AG04450 (cell line): Measurements from ENCODE around the gene RAC2. TPM values are rescaled to one million over a fixed set of nuclear protein-coding genes. Genes with fewer than 3 reads are reported as not detected.
"Not testable (repeated sequence)": the region's sequence is repeated elsewhere in the genome, so short reads cannot be mapped to it uniquely, and the experiment has no call there.

Experiments used
- CTCF ChIA-PET: fragments of 300-600, 350-600 bp; formaldehyde crosslinking; extraction: SDS; loops from one replicate; lab custom pipeline; 2022; ENCODE audit warnings: antibody characterized with exemption, inconsistent platforms; lab: Charles Lee
- POLR2A ChIA-PET: fragments of 350-600 bp; formaldehyde crosslinking; extraction: SDS; loops from one replicate; lab custom pipeline; 2021; ENCODE audit warnings: antibody characterized with exemption, inconsistent platforms; lab: Yijun Ruan, JAX
- DNase-seq: peaks from one replicate; pipeline ENCODE4 v3.0.0-alpha.2; 2011; ENCODE audit warnings: low read depth, low spot score
- H3K27ac ChIP-seq: one replicate; pipeline ENCODE4 v1.5.1; 2012; ENCODE audit warnings: low read depth, low read length, control low read depth
- H3K27me3 ChIP-seq: one replicate; pipeline ENCODE4 v1.6.0; 2012; ENCODE audit warnings: low read length; ENCODE audit not compliant: control insufficient read depth, insufficient read depth
- H3K4me3 ChIP-seq: 2 replicates; pipeline ENCODE4 v1.5.1; 2011; ENCODE audit warnings: mild to moderate bottlenecking, low read depth, low read length, control low read depth
- H3K9me3 ChIP-seq: 2 replicates; pipeline ENCODE4 v1.5.1; 2012; ENCODE audit warnings: low read length; ENCODE audit not compliant: control insufficient read depth, insufficient read depth
- polyA plus RNA-seq: library from polyadenylated mRNA; depleted of rRNA; stranded (reverse); fragments of >200 nt; gene quantifications from 2 replicates; pipeline ENCODE4 v1.2.3, GENCODE V29; 2011
- TF ChIP-seq, protein P1 (sequence below): IDR thresholded peaks from 2 replicates; pipeline ENCODE4 v1.5.1; 2011; ENCODE audit warnings: low read depth, low read length, control low read depth, inconsistent platforms

The RAC2 gene
- polyA plus RNA-seq, 1 experiment: 25.0 TPM

DNA sequence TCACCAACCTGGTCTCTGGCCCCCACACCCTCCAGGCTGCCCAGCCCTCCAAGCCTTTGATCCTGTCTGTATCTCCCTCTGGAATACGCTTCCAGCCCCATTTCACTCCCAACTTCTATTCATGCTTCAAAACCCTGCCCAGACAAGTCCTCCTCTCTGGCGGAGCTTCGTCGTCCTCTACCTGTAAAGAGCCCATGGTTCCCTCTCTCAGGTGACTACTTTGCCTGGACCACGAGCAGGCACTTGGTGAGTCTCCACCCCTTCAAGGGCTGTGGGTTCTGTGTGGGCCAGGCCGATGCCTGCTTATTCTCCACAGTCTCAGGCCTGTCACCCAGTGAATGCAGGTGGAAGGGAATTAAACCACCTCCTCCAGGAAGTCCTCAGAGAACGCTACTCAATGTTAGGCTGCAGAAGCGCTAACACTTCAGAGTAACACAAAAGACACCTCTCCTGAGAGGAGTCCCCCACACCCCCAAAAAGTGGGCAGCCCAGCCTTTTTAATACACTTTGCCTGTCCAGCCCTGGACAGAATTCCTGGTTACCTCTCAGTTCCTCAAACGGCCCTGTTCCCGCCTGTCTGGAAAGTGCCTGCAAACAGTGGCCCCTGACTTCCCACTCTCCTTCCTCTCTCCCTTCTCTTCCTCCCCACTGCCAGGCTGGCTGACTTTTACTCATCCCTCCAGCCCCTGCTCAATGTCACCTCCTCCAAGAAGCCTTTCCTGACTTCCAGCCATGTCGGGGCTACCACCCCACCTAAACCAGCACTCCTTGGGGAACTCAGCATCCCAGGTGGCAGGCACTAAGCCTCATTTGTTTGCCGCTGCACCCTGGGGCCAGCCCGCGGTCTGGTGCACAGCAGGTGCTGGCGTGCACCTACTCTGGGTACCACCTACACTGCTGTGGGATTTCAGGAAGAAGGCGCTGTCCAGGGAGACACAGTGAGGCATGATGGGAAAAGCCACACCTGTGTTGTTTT lies 9.0 kb downstream of the RAC2 start:
- DNase-seq: no peak
- TF ChIP-seq, protein P1, sequence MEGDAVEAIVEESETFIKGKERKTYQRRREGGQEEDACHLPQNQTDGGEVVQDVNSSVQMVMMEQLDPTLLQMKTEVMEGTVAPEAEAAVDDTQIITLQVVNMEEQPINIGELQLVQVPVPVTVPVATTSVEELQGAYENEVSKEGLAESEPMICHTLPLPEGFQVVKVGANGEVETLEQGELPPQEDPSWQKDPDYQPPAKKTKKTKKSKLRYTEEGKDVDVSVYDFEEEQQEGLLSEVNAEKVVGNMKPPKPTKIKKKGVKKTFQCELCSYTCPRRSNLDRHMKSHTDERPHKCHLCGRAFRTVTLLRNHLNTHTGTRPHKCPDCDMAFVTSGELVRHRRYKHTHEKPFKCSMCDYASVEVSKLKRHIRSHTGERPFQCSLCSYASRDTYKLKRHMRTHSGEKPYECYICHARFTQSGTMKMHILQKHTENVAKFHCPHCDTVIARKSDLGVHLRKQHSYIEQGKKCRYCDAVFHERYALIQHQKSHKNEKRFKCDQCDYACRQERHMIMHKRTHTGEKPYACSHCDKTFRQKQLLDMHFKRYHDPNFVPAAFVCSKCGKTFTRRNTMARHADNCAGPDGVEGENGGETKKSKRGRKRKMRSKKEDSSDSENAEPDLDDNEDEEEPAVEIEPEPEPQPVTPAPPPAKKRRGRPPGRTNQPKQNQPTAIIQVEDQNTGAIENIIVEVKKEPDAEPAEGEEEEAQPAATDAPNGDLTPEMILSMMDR: no peak
- Histone ChIP-seq H3K4me3 (no peak overlapping the region), H3K9me3 (no peaks in the 10 kb centered on the region), H3K27me3 (no peaks in the 10 kb centered on the region), H3K27ac (no peak overlapping the region)
- CTCF ChIA-PET: no interaction called here
- POLR2A ChIA-PET: no interaction called here

DNA sequence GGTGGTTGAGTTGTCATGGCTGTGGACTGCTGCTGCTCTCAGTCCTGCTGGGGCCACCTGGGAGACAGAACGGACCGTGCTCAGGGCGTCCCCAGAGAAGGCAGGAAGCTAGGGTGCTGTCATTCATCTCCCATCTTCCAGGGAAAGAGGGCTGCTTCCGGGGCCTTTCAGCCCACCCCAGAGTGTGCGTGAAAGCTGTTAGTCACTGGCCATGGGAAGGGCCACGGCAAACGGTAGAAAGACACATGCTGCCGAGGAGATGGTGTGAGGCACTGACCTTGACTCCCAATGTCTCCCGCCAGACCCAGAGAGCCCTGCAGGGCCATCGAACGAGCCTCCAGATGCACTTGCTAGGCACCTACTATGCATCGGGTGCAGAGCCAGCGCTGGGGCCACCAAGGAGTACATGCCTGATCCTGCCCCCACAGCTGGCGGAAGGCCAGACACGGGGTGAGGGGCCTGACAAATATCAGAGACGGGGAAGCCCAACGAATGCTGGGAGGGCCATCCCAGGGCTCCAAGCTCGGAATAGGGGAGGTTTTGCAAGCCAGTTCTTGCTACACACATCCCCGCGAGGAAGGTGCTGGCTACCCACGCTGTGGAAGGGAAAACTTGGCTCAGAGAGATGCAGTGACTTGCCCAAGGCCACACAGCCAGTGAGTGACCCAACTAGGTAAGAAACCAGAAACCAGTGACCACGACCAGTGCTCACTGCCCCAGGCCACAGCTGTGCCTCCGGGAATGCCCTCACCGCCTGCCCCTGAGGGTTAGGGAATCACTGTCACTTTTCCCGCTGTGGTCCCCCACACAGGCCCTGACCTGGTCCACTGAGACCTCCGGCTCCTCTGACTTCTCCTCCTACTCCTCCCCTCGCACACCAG lies 10.1 kb downstream of the RAC2 start:
- DNase-seq: no peak
- no peaks in the 10 kb centered on the region for H3K9me3 ChIP-seq
- no peak overlapping the region for H3K27ac ChIP-seq
- ChIA-PET CTCF (interaction anchor here (0.8 kb wide), 1 partner anchor 34 kb away, joined by 3 read pairs; no protein-coding TSS in a partner anchor), POLR2A (no interaction called here)
- no peaks in the 10 kb centered on the region for H3K27me3 ChIP-seq
- no peak overlapping the region for H3K4me3 ChIP-seq
- TF ChIP-seq, protein P1: no peak

DNA sequence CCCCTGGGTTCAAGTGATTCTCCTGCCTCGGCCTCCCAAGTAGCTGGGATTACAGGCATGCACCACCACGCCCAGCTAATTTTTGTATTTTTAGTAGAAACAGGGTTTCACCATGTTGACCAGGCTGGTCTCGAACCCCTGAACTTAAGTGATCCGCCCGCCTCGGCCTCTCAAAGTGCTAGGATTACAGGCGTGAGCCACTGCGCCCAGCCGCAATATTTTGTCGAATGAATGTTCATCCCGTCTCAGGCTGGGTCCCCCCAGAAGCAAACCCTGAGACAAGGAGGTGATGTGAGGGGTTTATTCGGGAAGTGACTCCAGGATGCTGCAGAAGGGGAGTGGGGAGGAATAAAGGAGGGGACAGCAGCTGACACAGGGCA lies 10.7 kb downstream of the RAC2 start:
- DNase-seq, POLR2A ChIA-PET, H3K9me3 ChIP-seq, H3K4me3 ChIP-seq, H3K27ac ChIP-seq, H3K27me3 ChIP-seq: not testable (repeated sequence)
- CTCF ChIA-PET: interaction anchor here (0.8 kb wide), 1 partner anchor 34 kb away, joined by 3 read pairs; no protein-coding TSS in a partner anchor

DNA sequence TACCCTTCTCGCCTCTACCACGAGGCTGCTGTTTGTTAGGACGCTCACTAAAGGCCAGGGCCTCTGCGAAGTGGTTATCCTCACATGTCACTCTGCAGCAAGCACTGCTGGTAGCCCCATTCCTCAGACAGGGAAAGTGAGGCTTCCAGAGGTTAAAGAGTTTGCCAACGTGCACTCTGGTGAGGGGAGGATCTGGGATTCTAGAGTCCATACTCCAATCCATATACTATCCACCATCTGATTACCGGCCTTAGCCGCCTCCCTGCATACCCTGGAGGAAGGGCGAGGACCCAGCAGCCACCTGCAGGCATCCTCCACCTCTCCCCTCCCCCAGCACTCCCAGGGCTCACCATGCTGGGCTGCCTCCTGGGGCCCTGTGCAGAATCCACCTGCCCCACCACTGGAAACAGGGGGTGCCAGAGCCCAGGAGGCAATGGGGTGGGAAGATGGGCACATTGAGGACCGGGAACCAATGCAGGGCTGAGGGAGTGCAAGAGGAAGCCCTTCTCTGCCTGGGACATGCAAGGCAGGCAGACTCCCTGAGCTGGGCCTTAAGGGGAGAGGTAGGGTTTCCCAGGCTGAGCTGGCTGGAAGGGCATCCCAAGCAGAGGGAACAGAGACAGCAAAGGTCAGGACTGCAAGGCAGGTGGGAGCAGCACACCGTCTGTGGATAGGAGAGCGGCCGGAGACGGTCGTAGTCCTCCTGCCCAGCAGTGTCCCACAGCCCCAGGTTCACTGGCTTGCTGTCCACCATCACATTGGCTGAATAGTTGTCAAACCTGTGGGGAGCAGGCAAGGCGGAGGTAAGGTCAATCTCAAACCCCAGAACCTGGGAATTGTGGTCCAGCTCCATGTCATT lies 11.7 kb downstream of the RAC2 start:
- H3K27ac ChIP-seq: no peak overlapping the region
- H3K9me3 ChIP-seq: no peaks in the 10 kb centered on the region
- no peak overlapping the region for H3K4me3 ChIP-seq
- DNase-seq: no peak
- POLR2A ChIA-PET: no interaction called here
- TF ChIP-seq, protein P1: no peak
- H3K27me3 ChIP-seq: no peaks in the 10 kb centered on the region
- CTCF ChIA-PET: no interaction called here
